K562 (cell line): ENCODE data around the gene CTDNEP1. TPM values are rescaled to one million over a fixed set of nuclear protein-coding genes. Genes with fewer than 3 reads are reported as not detected.
"Not testable (repeated sequence)": the region's sequence is repeated elsewhere in the genome, so short reads cannot be mapped to it uniquely, and the experiment has no call there.

Experiments
- ATAC-seq: fragments of 200-7000 bp; cut with Tn5 transposase; 3 replicates; pipeline ENCODE4 v1.9.1; 2020; ENCODE audit warnings: moderate library complexity
- BruUV-seq: library from RNA; stranded (reverse); fragments of 400-500 nt; replicated peaks from 2 replicates; lab custom pipeline; 2021; lab: Mats Ljungman, UMichigan
- CTCF ChIA-PET: fragments of 300-600 bp; formaldehyde crosslinking; extraction: SDS; loops from one replicate; lab custom pipeline; 2021; ENCODE audit warnings: low intra/inter-chr PET ratio; lab: Yijun Ruan, JAX
- POLR2A ChIA-PET: fragments of 300-600, 350-650 bp; sonication (Branson Sonifier 250); formaldehyde crosslinking; extraction: SDS; loops from one replicate; lab custom pipeline; 2021; ENCODE audit warnings: antibody characterized with exemption, inconsistent platforms; lab: Yijun Ruan, JAX
- DNase-seq, 4 experiments: peaks; one replicate each; pipeline versions ENCODE4 v3.0.0 to v3.0.0-alpha.2; 2011 to 2018; ENCODE audit warnings: low spot score in 3 of 4, mixed read lengths in 3 of 4; ENCODE audit errors: extremely low read depth in 1 of 4
- FAIRE-seq: peaks from 2 replicates; lab custom pipeline; 2011; peaks lifted over from hg19 to GRCh38; lab: Jason Lieb, UNC
- H2AFZ ChIP-seq: 2 replicates; pipeline ENCODE4 v1.6.0; 2011; ENCODE audit warnings: low read depth, low read length, control low read depth, inconsistent platforms
- H3K27ac ChIP-seq: fragments of 200-600 bp; 3 replicates; pipeline ENCODE4 v1.8.0; 2011; ENCODE audit warnings: low read depth, mild to moderate bottlenecking, control low read depth, inconsistent platforms, low read length, moderate library complexity, mixed read lengths; ENCODE audit errors: extremely low read depth
- H3K27me3 ChIP-seq, 2 experiments: fragments of 300-600 bp in 1 of 2; 2 replicates in 1 of 2; 3 replicates in 1 of 2; pipeline versions ENCODE4 v1.6.0 to v1.8.0; 2011; ENCODE audit warnings: inconsistent platforms in 2 of 2, low read length in 2 of 2, mild to moderate bottlenecking in 1 of 2, mixed read lengths in 1 of 2, moderate library complexity in 1 of 2; ENCODE audit not compliant: control insufficient read depth in 2 of 2, insufficient read depth in 2 of 2
- H3K36me3 ChIP-seq: fragments of 300-600 bp; 3 replicates; pipeline ENCODE4 v1.8.0; 2011; ENCODE audit warnings: mild to moderate bottlenecking, low read length, inconsistent platforms; ENCODE audit not compliant: control insufficient read depth, insufficient read depth
- H3K4me1 ChIP-seq, 2 experiments: fragments of 200-600 bp in 1 of 2; replicated peaks in 1 of 2; 2 replicates in 1 of 2; 3 replicates in 1 of 2; pipeline versions ENCODE4 v1.5.1 to v1.8.0; 2011; ENCODE audit warnings: inconsistent platforms in 2 of 2, low read length in 2 of 2, mild to moderate bottlenecking in 1 of 2, mixed read lengths in 1 of 2, moderate library complexity in 1 of 2; ENCODE audit not compliant: control insufficient read depth in 2 of 2, insufficient read depth in 2 of 2
- H3K4me2 ChIP-seq: 2 replicates; pipeline ENCODE4 v1.6.1; 2011; ENCODE audit warnings: low read length, control low read depth, inconsistent platforms, mixed read lengths; ENCODE audit not compliant: insufficient read depth
- H3K4me3 ChIP-seq: fragments of 200-600 bp; sonication (generic), shearing (Covaris generic); 2 replicates; pipeline ENCODE4 v1.5.1; 2016; ENCODE audit warnings: control low read depth, inconsistent platforms
- H3K79me2 ChIP-seq: fragments of 200-600 bp; 3 replicates; pipeline ENCODE4 v1.8.0; 2011; ENCODE audit warnings: low read length, inconsistent platforms; ENCODE audit not compliant: control insufficient read depth, insufficient read depth
- H3K9ac ChIP-seq, 2 experiments: 2 replicates each; pipeline versions ENCODE4 v1.6.0 to v1.6.1; 2011; ENCODE audit warnings: low read depth in 2 of 2, low read length in 2 of 2, control low read depth in 1 of 2, inconsistent platforms in 1 of 2, mild to moderate bottlenecking in 1 of 2, mixed read lengths in 1 of 2; ENCODE audit not compliant: insufficient read depth in 1 of 2
- H3K9me1 ChIP-seq: one replicate; pipeline ENCODE4 v1.6.0; 2011; ENCODE audit warnings: inconsistent platforms, mild to moderate bottlenecking, low read length, moderate library complexity; ENCODE audit not compliant: control insufficient read depth, insufficient read depth
- H3K9me3 ChIP-seq: replicated peaks from 2 replicates; pipeline ENCODE4 v1.5.1; 2011; ENCODE audit warnings: low read depth, low read length, inconsistent platforms; ENCODE audit not compliant: control insufficient read depth, insufficient read depth
- H4K20me1 ChIP-seq: replicated peaks from 2 replicates; pipeline ENCODE4 v1.6.1; 2011; ENCODE audit warnings: low read length, inconsistent platforms, mixed read lengths; ENCODE audit not compliant: control insufficient read depth, insufficient read depth
- CBX3 ChIP-seq, 2 experiments: IDR thresholded peaks; 1 replicate in 1 of 2; 2 replicates in 1 of 2; pipeline ENCODE4 v1.6.1; 2012; ENCODE audit warnings: inconsistent platforms in 2 of 2, low read length in 2 of 2, borderline replicate concordance in 1 of 2, control low read depth in 1 of 2
- GTF2F1 ChIP-seq: IDR thresholded peaks from 2 replicates; pipeline ENCODE4 v1.6.1; 2011; ENCODE audit warnings: low read depth, low read length, improper control_type of control experiment
- MEF2D ChIP-seq: conservative IDR thresholded peaks from 2 replicates; pipeline ENCODE4 v1.6.1; 2016; ENCODE audit warnings: low read depth, missing genetic modification characterization, missing compliant biosample characterization
- RCOR1 ChIP-seq, 2 experiments: IDR thresholded peaks; 2 replicates each; pipeline ENCODE4 v1.6.1; 2012; ENCODE audit warnings: low read depth in 2 of 2, low read length in 2 of 2, borderline replicate concordance in 1 of 2, improper control_type of control experiment in 1 of 2
- SMAD4 ChIP-seq: fragments of 250-450 bp; sonication (Bioruptor Pico); conservative IDR thresholded peaks from 2 replicates; pipeline ENCODE4 v1.8.0; 2021; ENCODE audit warnings: inconsistent platforms, mild to moderate bottlenecking, moderate library complexity
- TRIM24 ChIP-seq, 2 experiments: fragments of 450-650 bp; IDR thresholded peaks; 2 replicates each; pipeline ENCODE4 v1.6.1; 2016
- ZNF551 ChIP-seq: fragments of 250-450 bp; sonication (Bioruptor Pico); IDR thresholded peaks from 2 replicates; pipeline ENCODE4 v1.5.0; 2021; ENCODE audit warnings: mild to moderate bottlenecking, moderate library complexity
- ZNF778 ChIP-seq: fragments of 450-650 bp; formaldehyde crosslinking; IDR thresholded peaks from 2 replicates; pipeline ENCODE4 v1.4.0; 2020; ENCODE audit warnings: mild to moderate bottlenecking, moderate library complexity
- WGBS: fragments of 100-300 bp; shearing (Covaris generic); methylation state at CpG from one replicate; pipeline ENCODE4 v1.1.6; 2016; ENCODE audit warnings: low coverage, mixed read lengths; ENCODE audit not compliant: insufficient coverage; ENCODE audit errors: missing lambda C conversion rate; 5-methylcytosine and 5-hydroxymethylcytosine counted together
- in situ Hi-C: fragments of 300-500 bp; cut with MboI; formaldehyde crosslinking; loops from 4 replicates; pipeline ENCODE4 v1.15.0; 2018; ENCODE audit warnings: inconsistent platforms, mixed read lengths
- intact Hi-C: fragments of 100-400 bp; cut with micrococcal nuclease; formaldehyde crosslinking; loops from 2 replicates; pipeline ENCODE4 v1.14.2; 2022
- polyA plus RNA-seq, 8 experiments: library from polyadenylated mRNA; depleted of rRNA in 4 of 8; stranded (reverse) in 5 of 8; unstranded in 3 of 8; fragments of >200 nt; fragmentation: Nextera tagmentation in 2 of 8; fragmentation: Illumina TruSeq in 1 of 8; extraction: Ambion mirVana in 2 of 8; extraction: Trizol in 1 of 8; gene quantifications; 2 replicates each; pipeline versions ENCODE4 v1.2.1 to v1.2.3, GENCODE V29; 2011 to 2014; ENCODE audit warnings: inconsistent platforms in 1 of 8, missing spikeins in 1 of 8
- total RNA-seq, 7 experiments: library from RNA; depleted of rRNA in 6 of 7; stranded (reverse); fragments of >200 nt in 6 of 7; fragmentation: Illumina TruSeq in 2 of 7; extraction: Trizol in 2 of 7; gene quantifications; 2 replicates each; pipeline versions ENCODE4 v1.2.1 to v1.2.3, GENCODE V29; 2011 to 2021; ENCODE audit warnings: low replicate concordance in 1 of 7
- TF ChIP-seq, protein P1 (sequence below): fragments of 250-450 bp; sonication (Bioruptor Pico); IDR thresholded peaks from 2 replicates; pipeline ENCODE4 v1.9.0; 2021; ENCODE audit warnings: mild to moderate bottlenecking, inconsistent platforms

The CTDNEP1 gene
- total and polyA plus RNA-seq, 9 of the 15 experiments (the other 6 are each of a cell fraction or from before 2014, with no cell fraction given), result 10.7 to 150 (median 28.5) TPM

DNA sequence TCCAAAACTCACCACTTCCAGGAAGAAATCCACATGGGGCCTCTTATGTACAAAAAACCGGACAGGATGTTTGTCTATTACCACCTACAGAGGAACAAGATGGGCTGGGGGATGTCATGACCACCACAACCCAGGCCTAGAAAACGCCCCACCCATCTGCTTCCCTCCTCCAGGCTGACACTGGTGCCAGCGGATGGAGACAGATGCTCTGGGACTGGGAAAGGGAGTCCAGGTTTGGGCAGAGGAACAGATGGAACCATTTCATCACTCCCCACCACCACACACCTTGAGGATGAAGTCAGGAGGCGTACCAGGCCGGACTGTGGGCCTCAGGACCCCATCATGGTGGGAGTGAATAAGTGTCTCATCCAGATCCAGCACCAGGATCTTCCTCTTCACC lies 4.8 kb downstream of the CTDNEP1 start (continued):
- TF ChIP-seq GTF2F1 (no peak), ZNF551 (no peak), MEF2D (tag) (no peak), TRIM24 (IDR thresholded peaks at IDR 0.05) (no peak), RCOR1 (IDR thresholded peaks at IDR 0.05; ENCODE audit: borderline replicate concordance in 1 of 2, low read depth in 2 of 2, low read length in 2 of 2) (no peak), CBX3 (IDR thresholded peaks at IDR 0.05; ENCODE audit: borderline replicate concordance in 1 of 2, low read length in 2 of 2) (no peak), SMAD4 (CRISPR knock-in tag) (no peak), ZNF778 (CRISPR knock-in tag) (no peak)
- TF ChIP-seq, protein P1, sequence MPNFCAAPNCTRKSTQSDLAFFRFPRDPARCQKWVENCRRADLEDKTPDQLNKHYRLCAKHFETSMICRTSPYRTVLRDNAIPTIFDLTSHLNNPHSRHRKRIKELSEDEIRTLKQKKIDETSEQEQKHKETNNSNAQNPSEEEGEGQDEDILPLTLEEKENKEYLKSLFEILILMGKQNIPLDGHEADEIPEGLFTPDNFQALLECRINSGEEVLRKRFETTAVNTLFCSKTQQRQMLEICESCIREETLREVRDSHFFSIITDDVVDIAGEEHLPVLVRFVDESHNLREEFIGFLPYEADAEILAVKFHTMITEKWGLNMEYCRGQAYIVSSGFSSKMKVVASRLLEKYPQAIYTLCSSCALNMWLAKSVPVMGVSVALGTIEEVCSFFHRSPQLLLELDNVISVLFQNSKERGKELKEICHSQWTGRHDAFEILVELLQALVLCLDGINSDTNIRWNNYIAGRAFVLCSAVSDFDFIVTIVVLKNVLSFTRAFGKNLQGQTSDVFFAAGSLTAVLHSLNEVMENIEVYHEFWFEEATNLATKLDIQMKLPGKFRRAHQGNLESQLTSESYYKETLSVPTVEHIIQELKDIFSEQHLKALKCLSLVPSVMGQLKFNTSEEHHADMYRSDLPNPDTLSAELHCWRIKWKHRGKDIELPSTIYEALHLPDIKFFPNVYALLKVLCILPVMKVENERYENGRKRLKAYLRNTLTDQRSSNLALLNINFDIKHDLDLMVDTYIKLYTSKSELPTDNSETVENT, result no peak
- TF ChIP-seq, all 486 proteins: peak for 0

DNA sequence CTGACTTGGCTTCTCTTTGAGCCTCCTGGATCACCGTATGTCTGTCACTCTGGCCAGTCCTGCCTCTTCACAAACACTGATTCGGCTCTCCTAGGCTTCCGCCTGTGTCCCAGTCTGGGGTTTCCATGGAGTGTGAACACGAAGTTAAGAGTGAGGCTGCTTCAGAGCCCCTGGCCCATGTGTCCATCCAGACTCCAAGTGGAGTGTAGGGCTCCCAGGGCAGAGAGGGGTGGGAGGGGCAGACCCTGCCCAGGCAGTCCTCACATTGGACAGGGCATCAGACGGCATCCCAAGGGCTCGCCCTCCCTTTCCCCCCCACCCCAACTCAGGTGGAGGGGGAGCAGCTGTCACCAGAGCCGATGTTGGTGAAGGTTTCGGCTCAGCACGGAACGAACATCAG lies 7.7 kb downstream of the CTDNEP1 start:
- CTCF ChIA-PET, intact Hi-C loops, in situ Hi-C loops, H3K4me3 ChIP-seq, H3K27me3 ChIP-seq, H3K27ac ChIP-seq, H4K20me1 ChIP-seq, H2AFZ ChIP-seq, BruUV-seq, H3K9me1 ChIP-seq, ATAC-seq, H3K4me2 ChIP-seq, H3K9me3 ChIP-seq, DNase-seq, FAIRE-seq: not testable (repeated sequence)
- Histone ChIP-seq H3K79me2 (peaks cover 49% of the 10 kb centered on the region), H3K4me1 (peaks cover 18 to 23% of the 10 kb centered on the region in 2 experiments; a peak in 4 of 5 replicates), H3K36me3 (peaks cover 57% of the 10 kb centered on the region), H3K9ac (peak overlapping the region in 1 of 2 experiments; percentile 52; a peak in 1 of 4 replicates)
- WGBS, result 86% methylated on average over 8 of the region's 10 CpGs
- POLR2A ChIA-PET, result interaction anchor here (0.6 to 3.3 kb wide), 2 partner anchors 10 to 648 kb away, joined by 3 to 9 read pairs; partner anchors contain the start of gene DVL2
